Activated effector memory CD4-positive, alpha-beta T cell treated with anti-CD3 and anti-CD28 coated beads, Interleukin-2, amount 50 U/mL, for 16 hours (primary cell): ENCODE data around the gene MARCHF5.
A peak's percentile ranks its signal among the peaks of the same experiment; 100 is the strongest.

Source experiments
- DNase-seq: peaks from one replicate; pipeline ENCODE4 v3.0.0-alpha.2; 2020

Gene MARCHF5

GRCh38 chr10:92290837-92291615 lies at the start of gene MARCHF5, which contains the start of gene CPEB3:
Gene MARCHF5, plus strand, starts transcription at chr10:92291167. Its CDS starts 328 bp downstream, at chr10:92291495.
Gene CPEB3, minus strand, starts transcription at chr10:92291078. Its CDS starts 50,728 bp downstream, at chr10:92240350.
- peak; percentile 97 for DNase-seq

GRCh38 chr10:92241501-92241900 lies 49.5 kb upstream of the MARCHF5 start:
- DNase-seq: no peak

- DNase-seq: no peak
These were observed 48.6 kb upstream of the MARCHF5 start for GRCh38 chr10:92242380-92242779.

- peak; percentile 74 for DNase-seq
These were observed 47.9 kb upstream of the MARCHF5 start for GRCh38 chr10:92242910-92243671.

GRCh38 chr10:92244796-92245195 lies 46.2 kb upstream of the MARCHF5 start:
- no peak for DNase-seq

GRCh38 chr10:92248566-92248965 lies 42.4 kb upstream of the MARCHF5 start:
- no peak for DNase-seq

GRCh38 chr10:92263396-92263795 lies 27.6 kb upstream of the MARCHF5 start:
- no peak for DNase-seq

GRCh38 chr10:92264249-92264648 lies 26.7 kb upstream of the MARCHF5 start:
- DNase-seq: no peak

- no peak for DNase-seq
These were observed 25.2 kb upstream of the MARCHF5 start for GRCh38 chr10:92265687-92266258.

GRCh38 chr10:92267343-92267742 lies 23.6 kb upstream of the MARCHF5 start:
- DNase-seq: no peak

- no peak for DNase-seq
These were observed 22.2 kb upstream of the MARCHF5 start for GRCh38 chr10:92268748-92269147.

GRCh38 chr10:92274071-92274470 lies 16.9 kb upstream of the MARCHF5 start:
- DNase-seq: no peak

- DNase-seq: no peak
These were observed 11.8 kb upstream of the MARCHF5 start for GRCh38 chr10:92278996-92279696.

GRCh38 chr10:92284112-92284704 lies 6.8 kb upstream of the MARCHF5 start:
- no peak for DNase-seq

GRCh38 chr10:92290076-92290836 lies 711 bp upstream of the MARCHF5 start:
- no peak for DNase-seq

- no peak for DNase-seq
These were observed 574 bp downstream of the MARCHF5 start for GRCh38 chr10:92291616-92291865.

- peak; percentile 75 for DNase-seq
These were observed 1.2 kb downstream of the MARCHF5 start for GRCh38 chr10:92291921-92292845.

- DNase-seq: no peak
These were observed 7.5 kb downstream of the MARCHF5 start for GRCh38 chr10:92298487-92298886.

GRCh38 chr10:92303096-92303495 lies 12.1 kb downstream of the MARCHF5 start:
- DNase-seq: no peak

GRCh38 chr10:92304061-92304460 lies 13.1 kb downstream of the MARCHF5 start:
- no peak for DNase-seq
